GM23248 (cell line): ENCODE measurements around the gene CMTM7. TPM values are rescaled to one million over a fixed set of nuclear protein-coding genes. Genes with fewer than 3 reads are reported as not detected.

Experiments used
- DNase-seq: peaks from one replicate; pipeline ENCODE4 v3.0.0-alpha.2; 2015
- H2AFZ ChIP-seq: fragments of 200-600 bp; sonication (generic); 2 replicates; pipeline ENCODE4 v1.6.1; 2016; ENCODE audit warnings: antibody characterized with exemption
- H3F3A ChIP-seq: fragments of 200-600 bp; sonication (generic); 2 replicates; pipeline ENCODE4 v1.6.1; 2016; ENCODE audit warnings: mild to moderate bottlenecking, antibody characterized with exemption, mixed run types; ENCODE audit not compliant: insufficient read depth
- H3K27ac ChIP-seq: fragments of 200-600 bp; sonication (generic); 2 replicates; pipeline ENCODE4 v1.5.1; 2016; ENCODE audit warnings: mild to moderate bottlenecking
- H3K27me3 ChIP-seq: fragments of 200-600 bp; sonication (generic); replicated peaks from 2 replicates; pipeline ENCODE4 v1.6.1; 2016; ENCODE audit warnings: mild to moderate bottlenecking; ENCODE audit not compliant: insufficient read depth
- H3K36me3 ChIP-seq: fragments of 200-600 bp; sonication (generic); 2 replicates; pipeline ENCODE4 v1.6.1; 2016; ENCODE audit warnings: low read depth, mild to moderate bottlenecking
- H3K4me1 ChIP-seq: fragments of 200-600 bp; sonication (generic); 2 replicates; pipeline ENCODE4 v1.6.1; 2016; ENCODE audit warnings: mild to moderate bottlenecking; ENCODE audit not compliant: insufficient read depth
- H3K4me2 ChIP-seq: fragments of 200-600 bp; sonication (generic); one replicate; pipeline ENCODE4 v1.6.1; 2016; ENCODE audit warnings: mild to moderate bottlenecking; ENCODE audit not compliant: unreplicated experiment
- H3K4me3 ChIP-seq: fragments of 200-600 bp; sonication (generic); 2 replicates; pipeline ENCODE4 v1.5.1; 2016; ENCODE audit warnings: mild to moderate bottlenecking
- H3K79me2 ChIP-seq: fragments of 200-600 bp; sonication (generic); 2 replicates; pipeline ENCODE4 v1.6.1; 2016; ENCODE audit warnings: mild to moderate bottlenecking; ENCODE audit not compliant: insufficient read depth
- H3K9ac ChIP-seq: fragments of 200-600 bp; sonication (generic); 2 replicates; pipeline ENCODE4 v1.6.1; 2016; ENCODE audit warnings: mild to moderate bottlenecking
- H3K9me2 ChIP-seq: fragments of 200-600 bp; sonication (generic); 2 replicates; pipeline ENCODE4 v1.6.1; 2016; ENCODE audit warnings: mixed run types, mild to moderate bottlenecking, moderate library complexity; ENCODE audit not compliant: insufficient read depth
- H3K9me3 ChIP-seq: fragments of 200-600 bp; sonication (generic); one replicate; pipeline ENCODE4 v1.6.1; 2017; ENCODE audit warnings: low read depth
- H4K20me1 ChIP-seq: fragments of 200-600 bp; sonication (generic); 2 replicates; pipeline ENCODE4 v1.6.0; 2016; ENCODE audit not compliant: insufficient read depth
- EZH2 ChIP-seq: fragments of 200-600 bp; sonication (generic); IDR thresholded peaks from 2 replicates; pipeline ENCODE4 v1.6.1; 2018; ENCODE audit warnings: antibody characterized with exemption, mild to moderate bottlenecking; ENCODE audit not compliant: insufficient read depth, poor library complexity, severe bottlenecking
- EZH2phosphoT487 ChIP-seq: fragments of 200-600 bp; sonication (generic); IDR thresholded peaks from 2 replicates; pipeline ENCODE4 v1.6.1; 2018; ENCODE audit warnings: antibody characterized with exemption, moderate library complexity, mild to moderate bottlenecking, low read depth; ENCODE audit not compliant: insufficient read depth
- WGBS, 2 experiments: methylation state at CpG; one replicate each; pipeline ENCODE4 v1.1.6; 2015 to 2017; ENCODE audit warnings: low lambda C conversion rate in 2 of 2, low coverage in 1 of 2; ENCODE audit errors: missing lambda C conversion rate in 2 of 2; 5-methylcytosine and 5-hydroxymethylcytosine counted together
- in situ Hi-C: fragments of 300-500 bp; cut with MboI; formaldehyde crosslinking; loops from 2 replicates; pipeline ENCODE4 v1.15.0; 2020
- polyA plus RNA-seq: library from polyadenylated mRNA; unstranded; fragments of >200 nt; fragmentation: Nextera tagmentation; extraction: Ambion mirVana; gene quantifications from 2 replicates; pipeline ENCODE4 v1.2.1, GENCODE V29; 2016
- total RNA-seq: library from RNA; depleted of rRNA; stranded (reverse); fragments of >200 nt; shearing (Covaris generic); gene quantifications from 2 replicates; pipeline ENCODE4 v1.2.3, GENCODE V29; 2014

CMTM7 gene
- total and polyA plus RNA-seq, 2 experiments from 2014 or later, result 6.3 to 23.0 TPM

DNA sequence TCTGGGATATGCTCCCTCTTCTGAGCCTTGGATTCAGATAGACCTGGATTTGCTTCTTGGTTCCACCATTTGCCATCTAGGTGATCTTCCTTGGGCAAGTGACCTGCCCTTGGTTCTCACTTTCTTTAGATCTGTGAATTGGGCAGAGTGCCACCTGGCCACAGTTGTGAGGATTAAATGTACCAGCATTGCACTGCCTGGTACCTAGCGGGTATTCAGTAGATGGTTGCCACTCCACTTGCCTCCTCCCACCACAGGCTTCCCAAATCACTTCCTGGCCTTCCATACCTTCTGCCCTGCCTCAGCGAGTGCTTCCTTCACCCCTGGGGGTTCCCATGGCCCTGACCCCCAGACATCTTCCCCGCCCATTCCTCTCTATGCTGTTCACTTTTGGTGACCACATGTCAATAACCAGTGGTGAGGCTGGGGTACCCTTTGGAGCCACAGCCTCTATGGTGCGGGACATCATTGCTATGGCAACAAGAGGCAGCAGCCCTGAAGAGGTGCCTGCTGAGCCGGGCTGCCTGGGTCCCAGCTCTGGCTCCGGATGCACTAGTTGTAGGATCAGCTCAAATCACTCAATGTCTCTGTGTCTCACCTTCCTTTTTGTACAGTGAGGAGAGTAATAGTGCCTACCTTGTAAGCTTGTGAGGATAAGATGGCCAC, 40.5 kb downstream of the CMTM7 start:
- TF ChIP-seq EZH2phosphoT487 (no peak), EZH2 (no peak)
- H3K4me2 ChIP-seq, result no peak overlapping the region
- WGBS, 2 experiments, result 93 to 97% methylated on average over 6 of the region's 6 CpGs
- no peaks in the 10 kb centered on the region for H3K9me3 ChIP-seq
- in situ Hi-C loops, result no loop called here
- no peak overlapping the region for H2AFZ ChIP-seq
- no peaks in the 10 kb centered on the region for H3K36me3 ChIP-seq
- H3K9ac ChIP-seq, result no peak overlapping the region
- H3K79me2 ChIP-seq, result no peaks in the 10 kb centered on the region
- no peak overlapping the region for H3K4me3 ChIP-seq
- H3K4me1 ChIP-seq, result peaks cover 14% of the 10 kb centered on the region
- no peaks in the 10 kb centered on the region for H3F3A ChIP-seq
- H3K9me2 ChIP-seq, result no peaks in the 10 kb centered on the region
- H3K27ac ChIP-seq, result no peak overlapping the region
- no peak for DNase-seq
- no peaks in the 10 kb centered on the region for H3K27me3 ChIP-seq
- no peaks in the 10 kb centered on the region for H4K20me1 ChIP-seq

DNA sequence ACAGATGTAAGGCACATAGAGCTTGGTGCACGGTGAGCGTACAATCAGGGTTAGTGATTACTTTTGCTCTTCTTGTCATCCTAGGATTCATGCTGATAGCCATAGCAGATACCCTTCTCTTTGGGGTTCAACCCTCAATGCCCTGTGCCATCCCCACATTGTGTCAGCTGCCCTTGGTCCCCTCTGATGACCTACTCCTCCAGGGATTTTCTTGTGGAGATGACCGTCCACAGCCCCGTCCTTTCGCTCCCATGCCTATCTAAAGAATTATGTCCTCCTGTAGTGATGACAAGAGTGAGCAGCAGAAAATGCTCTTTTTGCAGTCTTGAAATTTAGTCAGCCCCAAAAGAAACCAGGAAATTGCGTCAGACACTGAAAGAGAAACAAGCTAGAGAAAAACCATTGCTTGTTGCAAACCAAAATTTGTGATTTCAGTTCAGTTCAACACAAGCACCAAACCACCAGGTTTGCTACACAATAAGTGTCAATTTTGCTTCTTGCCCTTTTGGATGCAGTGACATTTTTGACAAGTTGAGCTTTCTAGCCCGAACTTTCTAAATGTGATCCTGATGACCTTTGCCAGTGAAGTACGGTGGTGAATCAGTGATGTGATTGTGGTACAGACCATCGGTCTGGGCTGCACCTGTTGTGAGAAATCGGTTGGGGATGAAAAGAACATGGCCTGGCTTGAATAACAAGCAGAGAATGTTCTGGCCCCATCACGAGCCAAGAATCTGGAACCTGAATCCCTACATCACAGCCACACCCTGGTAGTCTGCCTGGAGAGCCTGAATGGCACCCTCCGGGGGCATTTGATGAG, 41.3 kb downstream of the CMTM7 start:
- TF ChIP-seq EZH2phosphoT487, result no peak
- TF ChIP-seq EZH2, result no peak
- Histone ChIP-seq H3K9ac (no peak overlapping the region), H3K36me3 (no peaks in the 10 kb centered on the region), H4K20me1 (no peaks in the 10 kb centered on the region), H3K27me3 (no peaks in the 10 kb centered on the region), H3K4me3 (no peak overlapping the region), H3K27ac (no peak overlapping the region), H3K9me2 (no peaks in the 10 kb centered on the region), H3F3A (no peaks in the 10 kb centered on the region), H3K4me2 (no peak overlapping the region), H3K4me1 (peaks cover 14% of the 10 kb centered on the region), H2AFZ (no peak overlapping the region), H3K79me2 (no peaks in the 10 kb centered on the region), H3K9me3 (no peaks in the 10 kb centered on the region)
- in situ Hi-C loops, result no loop called here
- peak; percentile 48 for DNase-seq
- WGBS, 2 experiments, result 86 to 87% methylated on average over 12 of the region's 12 CpGs

DNA sequence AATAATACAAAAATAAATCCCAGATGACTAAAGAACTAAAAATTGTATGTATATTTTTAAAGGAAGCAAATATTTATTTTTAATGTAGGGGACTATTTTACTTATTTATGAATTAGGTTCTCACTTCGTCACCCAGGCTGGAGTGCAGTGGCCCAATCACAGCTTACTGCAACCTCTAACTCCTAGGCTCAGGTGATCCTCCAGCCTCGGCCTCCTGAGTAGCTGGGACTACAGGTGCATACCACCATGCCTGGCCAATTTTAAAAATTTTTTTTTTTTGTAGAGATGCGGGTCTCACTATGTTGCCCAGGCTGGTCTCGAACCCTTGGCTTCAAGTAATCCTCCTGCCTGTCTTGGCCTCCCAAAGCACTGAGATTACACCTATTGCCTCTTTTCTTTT, 42.6 kb downstream of the CMTM7 start:
- WGBS, 2 experiments, result 94 to 95% methylated on average over 4 of the region's 4 CpGs
- no peak for DNase-seq
- no peaks in the 10 kb centered on the region for H3K36me3 ChIP-seq
- H3K9me2 ChIP-seq, result no peaks in the 10 kb centered on the region
- no peaks in the 10 kb centered on the region for H3F3A ChIP-seq
- no peak overlapping the region for H3K9ac ChIP-seq
- H4K20me1 ChIP-seq, result no peaks in the 10 kb centered on the region
- H3K79me2 ChIP-seq, result no peaks in the 10 kb centered on the region
- H3K9me3 ChIP-seq, result no peaks in the 10 kb centered on the region
- H2AFZ ChIP-seq, result no peak overlapping the region
- H3K4me3 ChIP-seq, result no peak overlapping the region
- H3K27ac ChIP-seq, result no peak overlapping the region
- no peak overlapping the region for H3K4me2 ChIP-seq
- H3K27me3 ChIP-seq, result no peaks in the 10 kb centered on the region
- TF ChIP-seq EZH2phosphoT487 (no peak), EZH2 (no peak)
- in situ Hi-C loops, result no loop called here
- H3K4me1 ChIP-seq, result peaks cover 14% of the 10 kb centered on the region

DNA sequence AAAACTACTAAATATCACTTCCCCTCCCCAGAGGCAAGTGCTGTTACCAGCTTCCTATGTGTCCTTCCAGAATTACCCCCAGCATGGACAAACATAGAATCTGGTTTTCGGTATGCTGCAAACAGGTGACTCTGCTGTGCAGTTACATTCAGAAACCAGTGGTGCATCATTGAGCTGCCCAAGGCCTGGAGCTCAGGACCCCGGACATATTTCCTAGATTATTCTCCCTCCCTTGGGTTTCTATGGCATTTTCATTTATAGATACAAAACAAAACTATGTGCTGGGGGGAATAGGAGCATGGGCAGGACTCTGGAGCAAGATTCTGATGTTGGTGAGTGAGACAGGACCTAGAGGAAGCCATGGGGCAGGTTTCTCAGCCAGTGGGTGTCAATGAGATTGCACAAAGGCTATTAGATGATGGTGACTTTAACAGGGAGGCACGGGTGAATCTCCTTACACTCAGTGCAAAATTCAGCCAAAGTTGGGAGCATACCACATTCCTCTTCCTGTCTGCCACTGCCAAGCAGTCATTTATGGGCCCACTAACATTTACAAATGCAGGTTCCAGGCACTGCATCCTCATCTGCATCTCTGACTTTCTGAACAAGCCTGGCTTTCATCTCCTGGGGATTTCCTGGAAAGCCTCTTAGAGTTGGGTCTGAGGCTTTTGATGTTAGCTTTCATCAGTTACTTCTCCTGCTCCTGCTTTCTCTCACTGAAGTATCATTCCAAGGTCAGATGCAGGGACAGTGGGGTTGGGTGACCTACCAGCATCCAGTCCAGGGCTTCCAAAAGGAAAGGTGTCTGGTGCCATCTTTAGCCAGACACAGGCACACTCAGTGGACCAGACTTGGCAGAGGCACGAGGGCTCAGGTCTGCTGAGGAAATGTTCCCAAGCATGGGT, 44.5 kb downstream of the CMTM7 start:
- no peaks in the 10 kb centered on the region for H4K20me1 ChIP-seq
- no peak overlapping the region for H3K4me3 ChIP-seq
- no peak overlapping the region for H2AFZ ChIP-seq
- in situ Hi-C loops, result no loop called here
- no peaks in the 10 kb centered on the region for H3K79me2 ChIP-seq
- H3K27me3 ChIP-seq, result no peaks in the 10 kb centered on the region
- H3K9ac ChIP-seq, result no peak overlapping the region
- no peak overlapping the region for H3K27ac ChIP-seq
- no peaks in the 10 kb centered on the region for H3K36me3 ChIP-seq
- no peaks in the 10 kb centered on the region for H3K9me2 ChIP-seq
- H3K4me2 ChIP-seq, result no peak overlapping the region
- H3F3A ChIP-seq, result no peaks in the 10 kb centered on the region
- WGBS, 2 experiments, result 83 to 88% methylated on average over 4 of the region's 4 CpGs
- TF ChIP-seq EZH2phosphoT487, result no peak
- no peak for TF ChIP-seq EZH2
- DNase-seq, result peak; percentile 30
- no peaks in the 10 kb centered on the region for H3K9me3 ChIP-seq
- peaks cover 18% of the 10 kb centered on the region for H3K4me1 ChIP-seq
